ENCODE results near the gene HNRNPUL1. TPM values are rescaled to one million over a fixed set of nuclear protein-coding genes. Genes with fewer than 3 reads are reported as not detected.

The HNRNPUL1 gene
- total RNA-seq, 1 donor from 2014 or later = 244 TPM

- H3K9me3 Mint-ChIP-seq = no peaks in the 10 kb centered on the region
- ChIA-PET POLR2A (no interaction called here), CTCF (no interaction called here)
- no peak overlapping the region for H3K4me3 Mint-ChIP-seq
- DNase-seq (no peak), ATAC-seq (ENCODE audit: low read depth) (no peak)
- H3K36me3 Mint-ChIP-seq (ENCODE audit: low read depth) = no peaks in the 10 kb centered on the region
- peaks cover 16% of the 10 kb centered on the region for H3K27me3 Mint-ChIP-seq
- TF ChIP-seq, protein P1, sequence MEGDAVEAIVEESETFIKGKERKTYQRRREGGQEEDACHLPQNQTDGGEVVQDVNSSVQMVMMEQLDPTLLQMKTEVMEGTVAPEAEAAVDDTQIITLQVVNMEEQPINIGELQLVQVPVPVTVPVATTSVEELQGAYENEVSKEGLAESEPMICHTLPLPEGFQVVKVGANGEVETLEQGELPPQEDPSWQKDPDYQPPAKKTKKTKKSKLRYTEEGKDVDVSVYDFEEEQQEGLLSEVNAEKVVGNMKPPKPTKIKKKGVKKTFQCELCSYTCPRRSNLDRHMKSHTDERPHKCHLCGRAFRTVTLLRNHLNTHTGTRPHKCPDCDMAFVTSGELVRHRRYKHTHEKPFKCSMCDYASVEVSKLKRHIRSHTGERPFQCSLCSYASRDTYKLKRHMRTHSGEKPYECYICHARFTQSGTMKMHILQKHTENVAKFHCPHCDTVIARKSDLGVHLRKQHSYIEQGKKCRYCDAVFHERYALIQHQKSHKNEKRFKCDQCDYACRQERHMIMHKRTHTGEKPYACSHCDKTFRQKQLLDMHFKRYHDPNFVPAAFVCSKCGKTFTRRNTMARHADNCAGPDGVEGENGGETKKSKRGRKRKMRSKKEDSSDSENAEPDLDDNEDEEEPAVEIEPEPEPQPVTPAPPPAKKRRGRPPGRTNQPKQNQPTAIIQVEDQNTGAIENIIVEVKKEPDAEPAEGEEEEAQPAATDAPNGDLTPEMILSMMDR (IDR thresholded peaks at IDR 0.05) = no peak
- intact Hi-C loops (cut with micrococcal nuclease) = no loop called here
- no peaks in the 10 kb centered on the region for H3K4me1 Mint-ChIP-seq
- no peak overlapping the region for H3K27ac Mint-ChIP-seq
These were observed 25.9 kb upstream of the HNRNPUL1 start for GRCh38 chr19:41238244-41238643.

GRCh38 chr19:41239363-41239762 is 24.8 kb upstream of the HNRNPUL1 start:
- H3K4me3 Mint-ChIP-seq = no peak overlapping the region
- ATAC-seq (ENCODE audit: low read depth) (no peak), DNase-seq (no peak)
- TF ChIP-seq, protein P1 (IDR thresholded peaks at IDR 0.05) = no peak
- intact Hi-C loops (cut with micrococcal nuclease) = no loop called here
- POLR2A ChIA-PET = no interaction called here
- H3K27me3 Mint-ChIP-seq = peaks cover 16% of the 10 kb centered on the region
- no peaks in the 10 kb centered on the region for H3K9me3 Mint-ChIP-seq
- H3K4me1 Mint-ChIP-seq = no peaks in the 10 kb centered on the region
- H3K27ac Mint-ChIP-seq = no peak overlapping the region
- CTCF ChIA-PET = no interaction called here
- no peaks in the 10 kb centered on the region for H3K36me3 Mint-ChIP-seq (ENCODE audit: low read depth)

- Mint-ChIP-seq H3K27me3 (peaks cover 16% of the 10 kb centered on the region), H3K36me3 (ENCODE audit: low read depth) (no peaks in the 10 kb centered on the region), H3K4me1 (no peaks in the 10 kb centered on the region), H3K27ac (no peak overlapping the region), H3K4me3 (no peak overlapping the region), H3K9me3 (no peaks in the 10 kb centered on the region)
- DNase-seq (no peak), ATAC-seq (ENCODE audit: low read depth) (no peak)
- POLR2A ChIA-PET = no interaction called here
- intact Hi-C loops (cut with micrococcal nuclease) = no loop called here
- CTCF ChIA-PET = no interaction called here
- TF ChIP-seq, protein P1 (IDR thresholded peaks at IDR 0.05) = no peak
These were observed 24.1 kb upstream of the HNRNPUL1 start for GRCh38 chr19:41239961-41240574.

GRCh38 chr19:41241859-41242258 is 22.3 kb upstream of the HNRNPUL1 start:
- intact Hi-C loops (cut with micrococcal nuclease) = no loop called here
- H3K27ac Mint-ChIP-seq = no peak overlapping the region
- peaks cover 16% of the 10 kb centered on the region for H3K27me3 Mint-ChIP-seq
- no peaks in the 10 kb centered on the region for H3K4me1 Mint-ChIP-seq
- ChIA-PET POLR2A (no interaction called here), CTCF (no interaction called here)
- DNase-seq (no peak), ATAC-seq (ENCODE audit: low read depth) (no peak)
- no peak overlapping the region for H3K4me3 Mint-ChIP-seq
- H3K36me3 Mint-ChIP-seq (ENCODE audit: low read depth) = no peaks in the 10 kb centered on the region
- no peaks in the 10 kb centered on the region for H3K9me3 Mint-ChIP-seq
- TF ChIP-seq, protein P1 (IDR thresholded peaks at IDR 0.05) = no peak

- Mint-ChIP-seq H3K27me3 (peaks cover 6% of the 10 kb centered on the region), H3K9me3 (no peaks in the 10 kb centered on the region), H3K4me1 (no peaks in the 10 kb centered on the region), H3K27ac (no peak overlapping the region), H3K4me3 (no peak overlapping the region), H3K36me3 (ENCODE audit: low read depth) (no peaks in the 10 kb centered on the region)
- ChIA-PET POLR2A (no interaction called here), CTCF (no interaction called here)
- no peak for ATAC-seq (ENCODE audit: low read depth)
- TF ChIP-seq, protein P1 (IDR thresholded peaks at IDR 0.05) = no peak
- no peak for DNase-seq
- intact Hi-C loops (cut with micrococcal nuclease) = no loop called here
These were observed 20.1 kb upstream of the HNRNPUL1 start for GRCh38 chr19:41244117-41244516.

All from activated B cell treated with CpG ODN at 0.5 μM for 24 hours (primary cell).